ENCODE data around the gene MVP.
A peak's percentile ranks its signal among the peaks of the same experiment; 100 is the strongest.

Gene MVP

DNA sequence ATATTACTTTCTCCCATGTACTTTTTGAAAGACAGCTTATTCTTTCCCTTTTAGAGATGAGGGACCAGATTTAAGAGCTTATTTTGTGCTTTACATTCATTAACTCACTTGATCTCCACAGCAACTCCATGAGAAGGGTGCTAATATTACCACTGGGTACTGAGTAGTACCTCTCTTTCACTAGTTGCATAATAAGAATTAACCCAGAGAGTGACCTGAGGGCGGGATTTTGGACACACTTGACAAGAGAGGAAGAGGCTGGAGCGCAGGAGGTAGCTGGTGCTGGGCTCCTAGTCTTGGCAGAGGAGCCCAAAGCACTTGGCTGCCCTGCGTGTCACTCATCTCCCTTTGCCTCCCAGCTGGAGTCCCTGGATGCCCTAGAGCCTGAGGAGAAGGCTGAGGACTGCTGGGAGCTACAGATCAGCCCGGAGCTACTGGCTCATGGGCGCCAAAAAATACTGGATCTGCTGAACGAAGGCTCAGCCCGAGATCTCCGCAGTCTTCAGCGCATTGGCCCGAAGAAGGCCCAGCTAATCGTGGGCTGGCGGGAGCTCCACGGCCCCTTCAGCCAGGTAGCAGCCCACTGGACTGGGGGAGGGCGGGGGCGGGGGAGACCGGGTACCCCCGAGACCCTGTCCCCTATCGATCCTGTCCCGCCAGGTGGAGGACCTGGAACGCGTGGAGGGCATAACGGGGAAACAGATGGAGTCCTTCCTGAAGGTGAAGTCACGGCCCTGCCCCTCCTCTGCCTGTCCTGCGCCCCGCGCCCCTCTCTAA lies 15.6 kb upstream of the MVP start:
- no peak for FAIRE-seq

DNA sequence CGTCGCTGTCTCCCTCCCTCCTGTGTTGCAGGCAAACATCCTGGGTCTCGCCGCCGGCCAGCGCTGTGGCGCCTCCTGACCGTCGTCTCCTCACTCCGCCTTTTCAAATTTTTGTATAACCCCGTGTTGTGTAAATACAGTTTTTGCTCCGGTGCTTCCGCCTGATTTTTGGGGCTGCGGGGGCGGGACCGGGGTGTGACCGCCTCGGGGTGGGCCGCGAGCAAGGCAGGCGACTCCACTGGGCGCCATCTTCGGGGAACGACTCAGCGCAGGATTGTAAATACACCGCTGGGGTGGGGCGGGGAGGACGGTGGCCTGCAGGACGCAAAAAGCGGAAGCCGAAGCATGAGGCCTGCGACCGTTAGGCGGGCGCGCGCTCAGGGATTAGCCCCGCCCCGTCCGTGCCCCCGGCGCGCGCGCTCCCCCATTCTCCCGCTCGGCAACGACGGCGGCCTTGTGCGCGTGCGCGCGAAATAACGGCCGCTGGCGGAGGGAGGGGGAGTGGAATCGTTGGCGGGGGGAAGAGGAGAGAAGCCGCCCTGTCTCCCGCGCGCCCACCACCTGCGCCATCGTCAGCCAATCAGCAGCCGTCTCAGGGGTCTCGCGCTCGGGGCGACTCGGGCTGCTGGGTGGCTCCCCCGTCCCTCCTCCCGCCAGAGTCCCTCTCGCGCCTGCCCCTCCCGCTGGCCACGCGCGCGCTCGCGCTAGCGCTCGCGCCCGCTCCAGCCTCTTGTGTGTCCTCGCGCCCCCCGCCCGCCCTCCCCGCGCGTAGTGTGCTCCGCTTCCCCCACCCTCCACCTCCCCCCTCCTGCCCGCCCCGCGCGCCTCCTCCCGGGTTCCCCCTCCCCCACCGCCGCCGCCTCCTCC lies 14.8 kb upstream of the MVP start:
- peak; percentile 87 for FAIRE-seq

DNA sequence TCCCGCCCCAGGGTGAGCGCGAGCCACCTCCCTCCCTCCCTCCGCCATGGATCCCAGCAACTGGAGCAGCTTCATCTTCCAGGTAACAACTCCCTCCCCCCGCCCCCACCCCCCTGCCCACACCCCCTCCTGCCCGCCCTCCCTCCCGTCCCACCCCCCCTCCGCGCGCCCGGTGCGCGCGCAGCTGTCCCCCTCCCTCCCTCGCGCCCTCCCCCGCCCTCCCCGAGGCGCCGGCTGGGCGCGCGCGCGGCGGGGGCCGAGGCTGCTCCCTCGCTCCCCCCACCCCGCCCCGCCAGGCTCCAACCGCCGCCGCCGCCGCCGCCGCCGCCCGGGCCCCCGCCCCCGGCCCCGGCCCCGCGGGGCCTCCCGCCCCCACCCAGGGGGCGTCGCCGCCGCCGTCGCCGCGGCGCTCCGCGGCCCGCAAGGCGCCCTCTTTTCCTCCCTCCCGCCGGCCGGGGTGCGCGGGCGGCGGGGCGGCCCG lies 14.1 kb upstream of the MVP start, which contains the start of gene MAZ:
MAZ (plus strand) TSS at position 431 of the 481 bp plus-strand sequence. CDS start 173 bp downstream, outside the sequence.
- FAIRE-seq = no peak

DNA sequence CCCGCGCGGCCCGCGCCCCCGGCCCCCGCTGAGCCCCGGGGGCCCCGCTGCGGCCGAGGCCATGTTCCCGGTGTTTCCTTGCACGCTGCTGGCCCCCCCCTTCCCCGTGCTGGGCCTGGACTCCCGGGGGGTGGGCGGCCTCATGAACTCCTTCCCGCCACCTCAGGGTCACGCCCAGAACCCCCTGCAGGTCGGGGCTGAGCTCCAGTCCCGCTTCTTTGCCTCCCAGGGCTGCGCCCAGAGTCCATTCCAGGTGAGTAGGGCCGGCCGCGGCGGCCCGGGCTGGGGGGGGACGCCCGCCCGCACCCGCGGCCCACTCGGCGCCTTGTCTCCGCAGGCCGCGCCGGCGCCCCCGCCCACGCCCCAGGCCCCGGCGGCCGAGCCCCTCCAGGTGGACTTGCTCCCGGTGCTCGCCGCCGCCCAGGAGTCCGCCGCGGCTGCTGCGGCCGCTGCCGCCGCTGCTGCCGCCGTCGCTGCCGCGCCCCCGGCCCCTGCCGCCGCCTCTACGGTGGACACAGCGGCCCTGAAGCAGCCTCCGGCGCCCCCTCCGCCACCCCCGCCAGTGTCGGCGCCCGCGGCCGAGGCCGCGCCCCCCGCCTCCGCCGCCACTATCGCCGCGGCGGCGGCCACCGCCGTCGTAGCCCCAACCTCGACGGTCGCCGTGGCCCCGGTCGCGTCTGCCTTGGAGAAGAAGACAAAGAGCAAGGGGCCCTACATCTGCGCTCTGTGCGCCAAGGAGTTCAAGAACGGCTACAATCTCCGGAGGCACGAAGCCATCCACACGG lies 13.4 kb upstream of the MVP start:
- no peak for FAIRE-seq

DNA sequence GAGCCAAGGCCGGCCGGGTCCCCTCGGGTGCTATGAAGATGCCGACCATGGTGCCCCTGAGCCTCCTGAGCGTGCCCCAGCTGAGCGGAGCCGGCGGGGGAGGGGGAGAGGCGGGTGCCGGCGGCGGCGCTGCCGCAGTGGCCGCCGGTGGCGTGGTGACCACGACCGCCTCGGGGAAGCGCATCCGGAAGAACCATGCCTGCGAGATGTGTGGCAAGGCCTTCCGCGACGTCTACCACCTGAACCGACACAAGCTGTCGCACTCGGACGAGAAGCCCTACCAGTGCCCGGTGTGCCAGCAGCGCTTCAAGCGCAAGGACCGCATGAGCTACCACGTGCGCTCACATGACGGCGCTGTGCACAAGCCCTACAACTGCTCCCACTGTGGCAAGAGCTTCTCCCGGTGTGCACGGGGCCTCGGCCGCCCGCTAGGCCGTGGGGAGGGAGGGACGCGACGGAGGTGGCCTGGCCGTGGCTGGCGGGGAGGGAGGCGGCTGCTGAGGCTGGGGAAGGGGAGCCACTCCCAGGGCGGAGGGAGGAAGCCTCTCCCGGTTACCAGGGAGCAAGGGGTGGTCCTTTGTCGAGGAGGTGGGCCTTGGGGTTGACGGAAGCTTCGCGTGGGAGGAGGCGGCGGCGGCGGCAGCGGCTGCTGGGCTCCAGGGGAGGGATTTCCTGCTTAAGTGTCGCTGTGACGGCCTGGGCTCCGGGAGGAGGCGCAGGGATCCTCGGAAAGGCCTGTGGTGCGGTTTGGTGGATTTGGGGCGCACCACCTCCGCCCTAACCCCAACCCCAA lies 12.6 kb upstream of the MVP start:
- peak; percentile 94 for FAIRE-seq

DNA sequence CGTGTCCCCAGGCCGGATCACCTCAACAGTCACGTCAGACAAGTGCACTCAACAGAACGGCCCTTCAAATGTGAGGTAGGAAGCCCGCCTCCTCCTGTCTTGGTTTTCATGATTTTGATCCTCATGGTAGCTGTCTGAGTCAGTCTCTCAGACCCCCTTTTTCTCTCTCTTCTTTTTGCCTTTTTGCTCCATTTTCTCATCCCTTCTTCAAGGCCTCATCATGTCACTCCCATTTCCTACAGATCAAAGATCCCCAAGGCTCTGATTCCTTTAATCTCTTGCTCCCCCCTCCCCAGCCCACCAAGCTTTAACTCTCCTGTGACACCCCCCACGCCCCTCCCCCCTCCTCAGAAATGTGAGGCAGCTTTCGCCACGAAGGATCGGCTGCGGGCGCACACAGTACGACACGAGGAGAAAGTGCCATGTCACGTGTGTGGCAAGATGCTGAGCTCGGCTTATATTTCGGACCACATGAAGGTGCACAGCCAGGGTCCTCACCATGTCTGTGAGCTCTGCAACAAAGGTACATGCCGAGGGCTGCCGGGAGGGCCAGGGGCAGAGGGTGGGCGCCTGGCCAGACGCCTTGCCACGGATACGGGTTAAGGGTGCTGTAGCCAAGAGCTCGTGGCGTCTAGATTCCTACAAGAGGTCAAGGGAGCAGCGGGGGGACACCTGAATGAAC lies 11.9 kb upstream of the MVP start:
- no peak for FAIRE-seq

DNA sequence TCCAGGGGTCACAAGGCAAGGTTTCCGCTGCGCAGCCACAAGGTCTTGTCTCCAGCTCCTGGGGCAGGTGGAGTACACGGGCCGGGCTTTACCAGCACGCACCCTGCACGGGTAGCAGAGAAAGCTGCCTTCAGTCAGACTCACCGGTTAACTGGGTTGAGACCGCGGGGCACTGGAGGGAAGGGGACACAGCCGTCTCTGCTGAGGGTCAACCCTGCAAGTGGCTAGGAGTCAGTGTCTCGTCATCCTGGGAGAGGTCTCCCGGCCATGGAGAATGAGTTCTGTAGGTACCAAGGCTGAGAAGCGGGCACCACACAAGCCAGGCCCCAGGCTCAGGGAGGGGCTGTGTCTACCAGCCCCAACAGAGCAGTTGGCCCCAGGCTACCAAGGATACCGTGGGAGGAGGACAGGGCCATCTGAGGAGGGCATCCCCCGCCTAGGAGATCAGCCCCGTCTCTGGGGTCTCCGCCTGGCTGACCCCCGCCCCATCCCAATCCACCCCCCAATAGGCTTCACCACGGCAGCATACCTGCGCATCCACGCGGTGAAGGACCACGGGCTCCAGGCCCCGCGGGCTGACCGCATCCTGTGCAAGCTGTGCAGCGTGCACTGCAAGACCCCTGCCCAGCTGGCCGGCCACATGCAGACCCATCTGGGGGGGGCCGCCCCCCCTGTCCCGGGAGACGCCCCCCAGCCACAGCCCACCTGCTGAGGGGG lies 11.1 kb upstream of the MVP start:
- no peak for FAIRE-seq

DNA sequence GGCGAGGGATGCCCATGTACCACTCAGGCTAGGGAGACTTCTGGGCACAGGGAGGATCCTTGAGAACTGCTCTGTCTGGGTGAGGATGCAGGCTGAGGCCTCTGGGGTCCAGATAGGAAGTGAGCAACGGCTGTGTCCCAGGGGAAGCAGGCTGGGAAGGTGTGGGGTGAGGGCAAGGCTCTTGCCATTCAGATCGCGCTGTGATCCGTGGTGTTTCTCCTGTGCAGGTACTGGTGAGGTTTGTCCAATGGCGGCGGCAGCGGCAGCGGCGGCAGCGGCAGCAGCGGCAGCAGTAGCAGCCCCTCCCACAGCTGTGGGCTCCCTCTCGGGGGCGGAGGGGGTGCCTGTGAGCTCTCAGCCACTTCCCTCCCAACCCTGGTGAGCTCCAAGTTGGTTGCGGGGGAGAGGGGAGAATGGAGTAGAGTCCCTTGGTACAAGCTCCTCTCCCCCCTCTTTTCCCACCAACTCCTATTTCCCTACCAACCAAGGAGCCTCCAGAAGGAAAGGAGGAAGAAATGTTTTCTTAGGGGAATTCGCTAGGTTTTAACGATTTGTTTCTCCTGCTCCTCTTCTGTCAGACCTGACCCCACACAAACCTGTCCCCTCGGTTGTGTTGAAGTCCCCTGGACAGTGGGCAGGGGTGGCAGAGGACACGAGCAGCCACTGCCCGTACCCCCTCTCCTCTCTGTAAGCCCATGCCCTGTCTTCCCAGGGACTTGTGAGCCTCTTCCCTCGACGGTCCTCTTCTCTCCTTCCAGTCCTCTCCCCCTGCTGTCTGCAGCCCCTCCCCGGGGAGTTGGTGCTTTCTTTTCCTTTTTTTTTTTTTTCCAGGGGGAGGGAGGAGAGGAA lies 10.2 kb upstream of the MVP start:
- FAIRE-seq = peak; percentile 69

DNA sequence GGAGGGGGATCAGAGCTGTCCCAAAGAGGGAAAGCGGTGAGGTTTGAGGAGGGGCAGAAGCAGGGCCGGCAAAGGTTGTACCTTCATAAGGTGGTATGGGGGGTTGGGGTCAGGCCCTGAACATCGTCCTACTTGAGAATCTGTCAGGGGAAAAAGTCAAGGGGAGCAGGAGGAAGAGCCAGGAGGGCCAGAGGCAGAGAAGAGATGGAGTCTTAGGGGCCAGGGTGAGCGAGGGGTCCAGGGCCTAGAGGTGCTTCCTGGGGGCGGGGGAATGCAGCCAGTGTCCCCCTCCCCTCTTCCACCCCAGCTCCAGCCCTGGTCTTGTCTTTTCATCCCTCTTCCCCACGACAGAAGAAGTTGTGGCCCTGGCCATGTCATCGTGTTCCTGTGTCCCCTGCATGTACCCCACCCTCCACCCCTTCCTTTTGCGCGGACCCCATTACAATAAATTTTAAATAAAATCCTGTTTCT lies 9.5 kb upstream of the MVP start:
- FAIRE-seq = no peak

DNA sequence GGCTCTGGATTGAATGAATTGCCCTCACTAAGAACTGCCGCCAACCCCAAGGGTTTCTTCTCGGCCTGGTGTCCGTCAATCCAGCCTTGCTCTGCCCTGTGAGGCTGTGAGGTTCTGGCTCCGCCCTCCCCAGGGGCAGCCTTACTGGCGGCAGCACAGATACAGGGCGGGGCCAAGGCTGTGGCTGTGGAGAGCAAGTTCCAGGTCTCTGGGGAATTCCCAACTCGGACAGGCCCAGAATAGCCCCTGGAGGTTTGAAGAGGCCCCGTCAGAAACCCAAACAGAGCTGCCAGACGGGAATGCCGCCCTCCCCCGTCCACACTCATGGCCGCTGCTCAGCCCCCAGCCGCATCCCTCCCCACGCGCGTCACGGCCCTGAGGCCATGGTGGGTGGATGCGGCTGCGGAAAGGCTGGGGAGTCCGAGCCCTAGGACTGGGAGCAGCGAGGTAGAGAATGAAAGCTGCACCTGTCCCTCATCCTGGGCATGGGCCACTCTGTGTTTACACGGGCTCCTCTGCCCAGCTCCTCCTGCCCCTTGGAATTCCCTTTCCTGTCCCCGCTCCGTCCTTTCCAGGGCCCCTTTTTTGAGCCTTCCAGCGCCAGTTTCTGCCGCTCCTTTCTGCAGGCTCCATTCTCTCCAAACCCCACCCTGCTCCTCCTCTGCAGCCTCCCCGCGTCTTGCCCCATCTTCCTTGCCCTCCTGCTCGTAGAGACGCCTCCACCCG lies 8.9 kb upstream of the MVP start:
- FAIRE-seq = peak; percentile 100

DNA sequence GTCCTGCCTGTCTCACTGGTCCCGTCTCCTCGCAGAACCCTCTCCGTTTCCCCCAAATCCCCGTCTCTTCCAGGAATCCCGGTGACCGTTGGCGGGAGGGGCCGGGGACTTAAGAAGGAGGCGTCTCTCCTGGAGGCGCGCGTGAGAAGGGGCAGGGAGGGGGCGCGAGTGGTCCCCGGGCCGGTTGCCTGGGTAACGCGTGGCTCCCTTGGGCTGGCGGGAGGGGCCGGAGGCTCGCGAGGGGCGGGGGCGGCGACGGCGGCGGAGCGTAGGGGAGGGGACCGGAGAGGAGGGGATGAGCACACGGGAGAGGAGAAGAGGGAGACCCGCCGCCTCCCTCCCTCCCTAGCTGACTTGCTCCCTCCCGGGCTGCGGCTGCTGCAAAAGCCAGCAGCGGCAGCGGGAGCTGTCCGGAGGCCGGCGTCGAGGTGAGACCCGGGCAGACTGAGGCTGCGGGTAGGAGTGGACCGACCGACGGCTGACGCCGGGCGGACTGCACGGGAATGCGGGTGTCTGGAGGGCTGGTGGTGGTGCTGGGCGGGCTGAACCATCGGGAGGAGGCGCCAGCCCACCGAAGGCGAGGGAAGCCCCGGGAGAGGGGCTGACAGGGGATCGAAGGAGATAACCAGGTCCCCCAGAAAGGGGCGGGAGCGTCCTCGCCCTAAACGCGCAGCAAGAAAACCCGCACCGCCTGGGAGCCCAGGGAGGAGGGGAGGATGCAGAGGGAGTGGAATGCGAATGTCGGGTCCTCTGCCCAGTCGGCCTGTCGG lies 8.2 kb upstream of the MVP start, which contains the start of gene PRRT2:
PRRT2 (plus strand) TSS at position 298 of the 770 bp plus-strand sequence. CDS start 862 bp downstream, outside the sequence.
- no peak for FAIRE-seq

DNA sequence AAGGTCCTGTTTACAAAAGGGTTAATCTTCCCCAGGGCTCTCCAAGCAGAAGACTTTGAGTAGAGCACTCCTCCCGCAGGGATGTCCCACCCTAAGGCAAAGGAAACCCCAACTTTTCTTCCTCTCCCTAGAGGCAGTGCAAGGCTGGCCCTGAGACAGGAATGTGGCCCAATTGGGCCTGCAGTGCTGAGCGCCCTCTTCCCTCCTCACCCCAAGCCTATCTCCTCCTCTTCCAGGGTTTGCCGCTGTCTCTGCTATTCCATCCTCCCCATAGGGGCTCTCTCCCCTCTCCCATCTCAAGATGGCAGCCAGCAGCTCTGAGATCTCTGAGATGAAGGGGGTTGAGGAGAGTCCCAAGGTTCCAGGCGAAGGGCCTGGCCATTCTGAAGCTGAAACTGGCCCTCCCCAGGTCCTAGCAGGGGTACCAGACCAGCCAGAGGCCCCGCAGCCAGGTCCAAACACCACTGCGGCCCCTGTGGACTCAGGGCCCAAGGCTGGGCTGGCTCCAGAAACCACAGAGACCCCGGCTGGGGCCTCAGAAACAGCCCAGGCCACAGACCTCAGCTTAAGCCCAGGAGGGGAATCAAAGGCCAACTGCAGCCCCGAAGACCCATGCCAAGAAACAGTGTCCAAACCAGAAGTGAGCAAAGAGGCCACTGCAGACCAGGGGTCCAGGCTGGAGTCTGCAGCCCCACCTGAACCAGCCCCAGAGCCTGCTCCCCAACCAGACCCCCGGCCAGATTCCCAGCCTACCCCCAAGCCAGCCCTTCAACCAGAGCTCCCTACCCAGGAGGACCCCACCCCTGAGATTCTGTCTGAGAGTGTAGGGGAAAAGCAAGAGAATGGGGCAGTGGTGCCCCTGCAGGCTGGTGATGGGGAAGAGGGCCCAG lies 7.3 kb upstream of the MVP start:
- FAIRE-seq = no peak

DNA sequence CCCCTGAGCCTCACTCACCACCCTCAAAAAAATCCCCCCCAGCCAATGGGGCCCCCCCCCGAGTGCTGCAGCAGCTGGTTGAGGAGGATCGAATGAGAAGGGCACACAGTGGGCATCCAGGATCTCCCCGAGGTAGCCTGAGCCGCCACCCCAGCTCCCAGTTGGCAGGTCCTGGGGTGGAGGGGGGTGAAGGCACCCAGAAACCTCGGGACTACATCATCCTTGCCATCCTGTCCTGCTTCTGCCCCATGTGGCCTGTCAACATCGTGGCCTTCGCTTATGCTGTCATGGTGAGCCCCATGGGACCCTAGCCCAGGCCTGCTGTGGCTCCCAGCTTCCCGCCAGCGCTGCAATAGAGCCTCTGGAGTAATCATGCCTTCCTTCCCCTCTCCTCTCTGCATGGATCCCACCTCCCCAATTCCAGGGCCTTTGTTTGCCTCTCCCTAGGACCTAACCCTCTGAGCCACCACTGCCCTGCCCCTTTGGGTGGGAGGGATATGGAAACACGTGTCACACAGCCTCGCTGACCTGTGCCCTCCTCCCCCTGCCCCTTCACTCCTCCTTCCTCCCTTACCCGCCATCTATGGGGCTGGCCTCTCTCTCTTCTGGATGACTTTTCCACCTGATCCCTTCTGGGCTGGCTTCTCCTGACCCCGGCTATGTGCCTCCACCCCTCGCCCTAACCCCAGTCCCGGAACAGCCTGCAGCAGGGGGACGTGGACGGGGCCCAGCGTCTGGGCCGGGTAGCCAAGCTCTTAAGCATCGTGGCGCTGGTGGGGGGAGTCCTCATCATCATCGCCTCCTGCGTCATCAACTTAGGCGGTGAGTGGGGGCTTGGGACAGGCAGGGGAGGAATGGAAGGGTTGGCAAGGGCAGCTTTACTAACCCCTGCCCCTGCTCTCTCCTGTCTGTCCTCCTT lies 6.4 kb upstream of the MVP start:
- FAIRE-seq = no peak

DNA sequence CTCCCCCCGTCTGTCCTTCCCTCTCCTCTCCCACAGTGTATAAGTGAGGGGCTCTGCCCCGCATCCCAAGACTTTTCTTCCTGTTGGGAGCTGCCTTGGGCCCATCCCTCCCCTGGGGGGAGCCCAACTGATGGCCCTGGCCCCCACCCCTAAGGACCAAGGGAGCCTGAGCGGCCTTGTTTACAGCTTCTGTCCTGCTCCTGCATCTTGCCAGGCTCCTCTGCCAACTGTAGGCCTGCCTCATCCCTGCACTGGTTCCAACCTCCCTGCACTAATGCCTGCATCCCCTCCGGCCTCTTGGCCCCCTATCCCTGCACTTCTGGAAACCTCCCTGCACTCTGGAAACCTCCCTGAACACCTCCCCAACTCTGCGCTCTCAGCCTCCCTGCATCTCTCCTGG lies 5.7 kb upstream of the MVP start:
- FAIRE-seq = no peak

DNA sequence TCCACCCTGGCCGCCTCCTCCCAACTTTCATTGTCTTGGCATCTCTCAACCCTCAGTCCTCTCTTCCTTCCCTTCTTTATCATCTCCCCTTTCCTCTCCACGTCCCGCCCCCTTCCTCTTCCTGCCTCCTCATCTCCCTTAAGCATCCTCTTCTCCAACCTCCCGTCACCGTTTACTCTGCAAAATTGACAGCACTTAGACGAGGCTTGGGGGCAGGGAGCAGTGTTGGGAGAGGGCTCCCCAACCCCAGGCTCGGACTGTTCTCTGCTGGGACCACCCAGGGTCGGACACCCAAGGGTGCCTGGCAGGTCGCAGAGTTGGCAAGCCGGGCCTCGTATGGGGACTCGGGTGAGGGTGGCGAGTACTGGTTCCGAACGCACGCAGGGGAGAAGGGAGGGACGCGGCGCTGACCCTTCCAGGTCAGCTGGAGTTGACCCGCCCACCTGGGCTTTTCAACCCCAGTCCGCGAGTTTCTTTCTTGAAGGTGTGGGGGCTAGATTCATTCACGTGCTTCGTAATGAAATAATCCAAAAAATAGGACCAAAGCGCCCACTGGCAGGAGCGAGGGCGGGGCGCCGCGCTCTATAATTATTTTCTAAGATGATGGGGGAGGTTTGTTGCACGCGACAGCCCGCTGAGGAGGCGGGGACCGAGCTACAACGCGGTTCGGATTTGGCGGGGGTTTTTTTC lies 5.1 kb upstream of the MVP start:
- no peak for FAIRE-seq

Measured in G401.6 (cell line).